ENCODE data around the gene SLC35E4.

GRCh38 chr22:30604723-30605122, 30.9 kb upstream of the SLC35E4 start:
- TF ChIP-seq POLR2A (IDR thresholded peaks at IDR 0.05) (no peak), CTCF (IDR thresholded peaks at IDR 0.05) (no peak)

Measured in uterus (tissue), 2 donors.